CD4-positive, alpha-beta T cell treated with Interleukin-17A for 4 hours (primary cell): Measurements from ENCODE around the gene DDIT4L.
"Not testable (repeated sequence)": the region's sequence is repeated elsewhere in the genome, so short reads cannot be mapped to it uniquely, and the experiment has no call there.

Experiments
- DNase-seq: peaks from one replicate; pipeline ENCODE4 v3.0.0-alpha.2; 2020; ENCODE audit warnings: mixed read lengths

DDIT4L gene, protein sequence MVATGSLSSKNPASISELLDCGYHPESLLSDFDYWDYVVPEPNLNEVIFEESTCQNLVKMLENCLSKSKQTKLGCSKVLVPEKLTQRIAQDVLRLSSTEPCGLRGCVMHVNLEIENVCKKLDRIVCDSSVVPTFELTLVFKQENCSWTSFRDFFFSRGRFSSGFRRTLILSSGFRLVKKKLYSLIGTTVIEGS

DNA sequence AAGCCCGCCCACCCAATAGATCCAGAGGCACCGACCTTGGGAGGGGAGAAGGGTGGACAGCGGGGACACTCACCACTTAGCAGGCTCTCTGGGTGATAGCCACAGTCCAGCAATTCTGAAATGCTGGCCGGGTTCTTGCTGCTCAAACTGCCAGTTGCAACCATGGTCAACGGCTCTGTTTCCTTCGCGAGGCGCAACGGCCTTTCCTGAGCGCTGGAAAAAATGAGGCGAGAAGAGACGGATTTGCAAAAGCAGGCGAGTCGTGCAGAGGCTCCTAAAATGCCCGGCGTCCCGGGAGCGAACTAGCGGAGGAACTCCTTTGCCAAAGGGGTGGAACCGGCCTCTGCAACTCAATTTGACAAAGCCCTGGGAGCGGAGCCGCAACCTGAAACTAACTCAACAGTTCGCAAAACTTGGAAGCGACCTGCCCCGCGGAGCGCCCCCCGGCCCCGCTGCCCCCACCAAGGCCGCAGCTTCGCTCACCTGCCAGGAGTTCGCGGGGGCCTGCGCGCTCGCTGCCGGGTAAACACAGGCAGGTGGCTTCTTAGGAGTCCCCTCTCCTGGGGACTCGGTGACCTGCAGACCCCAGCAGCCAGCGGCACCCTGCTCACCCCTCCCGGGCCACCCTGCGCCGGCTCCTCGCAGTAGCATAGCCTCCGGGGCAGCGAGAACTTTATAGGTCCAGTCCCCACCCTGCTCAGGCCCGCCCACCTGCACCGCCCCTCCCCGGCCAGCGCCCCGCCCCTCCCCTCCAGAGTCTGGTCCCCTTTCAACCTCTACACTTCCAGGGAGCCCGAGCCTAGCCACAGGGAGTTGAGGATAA lies at the start of gene DDIT4L:
Gene DDIT4L (minus strand): TSS at position 649 of the 823 bp plus-strand sequence. CDS start 485 bp downstream, at position 164.
- DNase-seq: peak; percentile 26

DNA sequence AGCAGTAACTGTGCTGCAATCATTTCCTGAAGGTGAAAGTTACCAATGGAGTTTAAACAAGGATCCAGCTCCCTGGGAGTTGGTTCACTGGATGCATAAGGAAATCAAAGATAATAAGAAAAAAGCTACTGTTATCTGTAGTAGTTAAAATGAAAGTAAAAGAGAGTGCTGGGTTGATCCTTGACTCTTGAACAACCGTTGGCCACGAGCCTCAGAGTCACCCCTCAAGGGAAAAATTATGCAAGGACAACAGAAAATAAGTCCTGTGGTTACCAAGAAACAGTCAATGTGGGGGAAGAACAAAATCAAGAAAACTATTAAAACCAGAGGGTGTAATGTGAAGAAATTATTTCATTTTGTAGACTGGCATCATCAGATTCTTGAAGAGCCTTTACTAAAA lies 49.7 kb upstream of the DDIT4L start:
- DNase-seq: no peak

DNA sequence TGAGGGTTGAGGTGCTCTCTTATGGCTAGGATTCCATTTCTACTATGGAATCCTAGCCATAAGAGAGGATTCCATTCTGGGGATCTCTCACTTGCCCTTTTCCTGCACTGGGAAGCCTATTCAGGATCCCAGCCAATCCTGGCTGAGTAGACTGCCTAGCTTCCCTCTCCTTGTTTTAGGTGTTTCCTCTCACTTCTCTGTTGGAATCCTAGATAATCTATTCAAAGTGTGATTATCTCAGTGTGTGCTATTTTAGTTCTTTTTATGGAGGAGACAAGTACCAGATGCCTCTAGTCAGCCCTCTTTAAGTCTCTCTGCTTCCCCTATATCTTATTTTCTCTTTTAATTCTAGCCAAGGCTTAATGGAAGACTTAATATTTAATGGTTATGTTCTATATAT lies 34.5 kb upstream of the DDIT4L start:
- no peak for DNase-seq

GRCh38 chr4:100224160-100224559 lies 33.9 kb upstream of the DDIT4L start:
- DNase-seq: no peak

- DNase-seq: no peak
These were observed 18.7 kb upstream of the DDIT4L start for GRCh38 chr4:100208964-100209363.

DNA sequence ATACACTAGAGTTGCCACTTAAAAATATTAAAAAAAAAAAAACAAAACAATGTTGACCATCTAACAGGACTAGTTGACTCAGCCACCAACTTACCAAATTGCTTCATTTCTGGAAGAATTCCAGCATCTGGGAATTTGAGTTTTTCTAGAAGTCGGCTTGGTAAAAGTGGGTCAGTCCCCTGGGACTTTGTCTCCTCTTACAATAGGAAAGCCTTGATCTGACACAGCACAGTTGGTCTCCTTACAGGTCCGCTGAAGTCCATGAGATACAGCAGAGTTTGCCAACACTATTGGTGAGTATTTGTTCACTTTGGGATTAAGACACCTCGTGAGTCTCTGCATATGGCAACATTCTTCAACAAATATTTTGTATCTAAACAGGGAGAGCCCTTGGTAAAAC lies 18.2 kb upstream of the DDIT4L start:
- DNase-seq: no peak

- DNase-seq: no peak
These were observed 16.6 kb upstream of the DDIT4L start for GRCh38 chr4:100206850-100207249.

GRCh38 chr4:100198061-100198460 lies 7.8 kb upstream of the DDIT4L start:
- DNase-seq: no peak

DNA sequence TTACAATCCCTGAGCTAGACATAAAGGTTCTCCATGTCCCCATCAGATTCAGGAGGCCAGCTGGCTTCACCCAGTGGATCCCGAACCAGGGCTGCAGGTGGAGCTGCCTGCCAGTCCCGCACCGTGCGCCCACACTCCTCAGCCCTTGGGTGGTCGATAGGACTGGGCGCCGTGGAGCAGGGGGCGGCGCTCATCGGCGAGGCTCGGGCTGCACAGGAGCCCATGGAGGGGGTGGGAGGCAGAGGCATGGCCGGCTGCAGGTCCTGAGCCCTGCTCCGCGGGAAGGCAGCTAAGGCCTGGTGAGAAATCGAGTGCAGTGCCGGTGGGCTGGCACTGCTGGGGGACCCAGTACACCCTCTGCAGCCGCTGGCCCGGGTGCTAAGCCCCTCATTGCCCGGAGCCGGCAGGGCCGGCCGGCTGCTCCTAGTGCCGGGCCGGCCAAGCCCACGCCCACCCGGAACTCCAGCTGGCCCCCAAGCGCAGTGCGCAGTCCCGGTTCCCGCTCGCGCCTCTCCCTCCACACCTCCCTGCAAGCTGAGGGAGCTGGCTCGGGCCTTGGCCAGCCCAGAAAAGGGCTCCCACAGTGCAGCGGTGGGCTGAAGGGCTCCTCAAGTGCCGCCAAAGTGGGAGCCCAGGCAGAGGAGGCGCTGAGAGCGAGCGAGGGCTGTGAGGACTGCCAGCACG lies 6.3 kb upstream of the DDIT4L start:
- not testable (repeated sequence) for DNase-seq

DNA sequence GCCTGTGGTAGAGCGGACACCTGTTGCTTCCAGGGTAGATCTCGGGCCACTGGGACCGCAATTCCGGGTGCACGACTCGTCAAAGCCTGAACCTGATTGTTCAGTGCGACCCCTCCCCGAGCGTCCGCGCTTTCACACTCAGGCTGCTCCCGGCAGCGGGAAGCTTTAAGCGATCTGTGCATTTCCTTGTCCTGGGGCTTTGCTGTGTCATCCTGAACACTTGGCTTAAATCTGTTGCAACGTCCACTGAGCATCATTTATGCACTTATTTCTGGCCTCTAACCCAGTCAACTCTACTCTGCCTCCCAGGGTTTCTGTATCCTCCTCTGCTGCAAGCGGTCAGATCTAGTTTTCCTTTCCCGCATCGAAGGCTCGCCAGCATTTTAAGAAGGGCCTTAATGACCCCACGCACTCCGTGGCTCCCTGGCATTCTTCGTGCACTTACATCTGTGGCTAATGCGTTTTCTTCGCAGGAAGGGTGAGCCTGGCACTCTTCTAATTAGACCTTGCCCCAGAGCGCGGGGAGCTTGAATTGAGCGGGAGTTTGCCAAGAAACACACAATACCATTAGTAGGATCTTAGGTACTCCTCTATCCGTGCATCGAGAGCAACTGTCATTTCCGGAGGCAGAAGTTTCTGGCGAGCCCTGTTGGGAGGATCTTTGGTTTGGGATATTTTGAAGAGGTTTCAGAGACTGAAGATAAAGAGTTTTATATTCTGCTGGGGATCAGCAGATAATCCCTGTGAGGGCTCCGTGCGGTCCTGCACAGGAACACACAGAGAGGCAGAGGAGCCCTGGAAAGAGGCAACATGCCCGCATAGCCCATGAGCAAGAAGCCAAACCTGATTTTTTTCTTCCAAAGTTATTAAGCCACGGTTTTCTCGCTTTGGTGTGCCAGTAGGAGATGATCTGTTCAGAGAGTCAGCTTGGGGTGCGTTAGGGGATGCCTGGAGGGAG lies 654 bp upstream of the DDIT4L start:
- DNase-seq: no peak

DNA sequence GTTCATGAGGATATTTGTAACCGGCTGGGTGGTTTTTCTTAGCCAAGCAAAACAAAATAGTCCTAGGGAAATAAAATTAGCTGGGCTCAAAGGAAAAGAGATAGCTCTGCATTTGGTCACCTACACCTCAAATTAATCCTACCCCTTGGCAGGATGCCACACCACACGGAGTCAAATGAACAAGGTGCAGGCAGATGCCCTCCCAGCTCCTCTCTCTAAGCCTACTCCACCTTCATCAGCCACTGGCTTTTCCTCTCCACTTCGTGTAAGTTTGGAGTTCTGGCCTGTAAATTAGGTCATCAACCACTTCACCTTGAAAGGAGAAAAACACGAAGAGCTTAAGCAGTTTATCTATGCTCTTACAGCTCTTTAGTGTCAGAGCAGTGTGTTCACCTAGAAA lies 1.4 kb downstream of the DDIT4L start:
- no peak for DNase-seq

DNA sequence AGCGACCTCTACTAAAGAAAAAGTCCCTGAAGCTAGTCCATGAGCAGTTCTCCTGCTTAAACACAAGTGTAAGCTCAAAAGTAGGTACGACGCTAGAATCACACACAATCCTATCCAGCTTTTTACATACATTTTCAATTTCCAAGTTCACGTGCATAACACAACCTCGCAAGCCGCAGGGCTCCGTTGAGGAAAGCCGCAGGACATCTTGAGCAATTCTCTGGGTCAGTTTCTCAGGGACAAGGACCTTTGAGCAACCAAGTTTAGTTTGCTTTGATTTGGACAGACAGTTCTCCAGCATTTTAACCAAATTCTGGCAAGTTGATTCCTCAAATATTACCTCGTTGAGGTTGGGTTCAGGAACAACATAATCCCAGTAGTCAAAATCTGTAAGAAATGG lies 2.5 kb downstream of the DDIT4L start:
- DNase-seq: no peak

GRCh38 chr4:100184787-100185186 lies 5.5 kb downstream of the DDIT4L start:
- DNase-seq: no peak

DNA sequence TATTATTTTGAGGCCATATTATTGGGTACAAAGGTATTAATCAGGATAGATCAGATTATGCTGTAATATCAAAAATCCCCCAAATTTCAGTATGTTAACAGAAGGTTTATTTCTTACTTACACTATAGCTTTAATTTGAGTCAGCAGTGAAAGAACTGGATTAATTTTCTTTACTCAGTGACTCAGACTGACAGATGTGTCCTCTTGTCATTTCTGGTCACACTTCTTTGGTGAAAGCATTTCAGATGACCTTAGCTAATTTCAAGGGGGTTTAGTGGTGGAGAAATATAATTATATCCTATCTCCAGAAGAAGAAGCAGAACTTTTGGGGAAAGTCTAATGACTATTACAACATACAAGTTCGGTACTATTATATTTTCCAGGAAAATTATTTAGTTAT lies 12.4 kb downstream of the DDIT4L start:
- DNase-seq: no peak

DNA sequence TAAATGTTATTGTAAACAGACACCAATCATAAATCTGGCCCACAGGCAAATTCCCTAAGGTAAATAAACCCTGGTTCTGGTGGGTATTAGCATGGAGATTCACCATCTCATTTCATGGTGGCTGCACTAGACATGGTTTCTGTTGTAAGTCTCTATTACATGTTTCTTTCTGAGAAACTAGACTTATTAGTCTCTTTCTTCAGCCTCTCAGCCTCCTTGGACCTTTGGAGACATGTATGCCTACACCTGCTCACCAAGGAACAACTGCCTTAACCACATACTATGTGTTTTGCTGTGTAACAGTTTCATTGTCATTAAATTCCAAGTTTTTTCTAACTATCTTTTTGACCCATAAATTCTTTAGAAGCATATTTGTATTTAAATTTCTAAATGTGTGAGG lies 13.1 kb downstream of the DDIT4L start:
- no peak for DNase-seq

- no peak for DNase-seq
These were observed 14.4 kb downstream of the DDIT4L start for GRCh38 chr4:100175858-100176257.

DNA sequence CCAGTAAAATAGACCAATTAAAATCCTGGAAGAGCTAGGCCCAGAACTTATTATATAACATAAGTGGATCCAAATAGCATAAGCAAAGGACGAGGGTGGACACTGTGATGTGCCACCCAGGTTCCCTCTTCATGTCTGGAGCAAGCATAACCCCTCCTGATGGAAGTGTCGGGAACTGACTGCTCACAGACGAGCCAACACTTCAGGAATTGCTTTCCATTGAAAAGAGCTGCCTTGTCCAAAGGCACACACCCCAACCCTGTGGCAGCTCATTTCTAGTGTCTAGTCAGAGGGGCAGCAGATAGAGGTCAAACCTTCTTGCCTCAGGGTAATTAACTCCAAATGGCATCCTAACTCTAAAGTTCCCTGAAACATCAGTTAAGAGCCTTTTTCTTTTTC lies 15.3 kb downstream of the DDIT4L start:
- no peak for DNase-seq

DNA sequence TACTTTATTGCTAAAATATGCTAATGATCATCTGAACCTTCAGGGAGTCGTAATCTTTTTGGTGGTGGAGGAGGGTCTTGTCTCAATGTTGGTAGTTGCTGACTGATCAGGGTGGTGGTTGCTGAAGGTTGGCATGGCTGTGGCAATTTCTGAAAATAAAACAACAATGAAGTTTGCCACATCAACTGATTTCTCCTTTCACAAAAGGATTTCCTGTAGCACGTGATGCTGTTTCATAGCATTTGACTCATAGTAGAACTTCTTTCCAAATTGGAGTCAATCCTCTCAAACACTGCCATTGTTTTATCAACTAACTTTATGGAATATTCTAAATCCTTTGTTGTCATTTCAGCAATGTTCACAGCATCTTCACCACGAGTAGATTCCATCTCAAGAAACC lies 19.3 kb downstream of the DDIT4L start:
- DNase-seq: no peak

- no peak for DNase-seq
These were observed 20.5 kb downstream of the DDIT4L start for GRCh38 chr4:100169491-100170485.

GRCh38 chr4:100168521-100168920 lies 21.7 kb downstream of the DDIT4L start:
- DNase-seq: no peak

- no peak for DNase-seq
These were observed 23.8 kb downstream of the DDIT4L start for GRCh38 chr4:100166297-100167039.
